IPS-NIHi7 (cell line): ENCODE data around the gene TRAF3.
A peak's percentile ranks its signal among the peaks of the same experiment; 100 is the strongest.

Experiments
- DNase-seq: peaks from one replicate; pipeline ENCODE4 v3.0.0; 2012; ENCODE audit warnings: mixed read lengths; ENCODE audit errors: extremely low spot score

Gene TRAF3

GRCh38 chr14:102908766-102909455 is 131.7 kb downstream of the TRAF3 start:
- DNase-seq = no peak

GRCh38 chr14:102909462-102909861 is 132.2 kb downstream of the TRAF3 start:
- no peak for DNase-seq

GRCh38 chr14:102909911-102910310 is 132.7 kb downstream of the TRAF3 start:
- no peak for DNase-seq

GRCh38 chr14:102910442-102910841 is 133.2 kb downstream of the TRAF3 start:
- no peak for DNase-seq

- no peak for DNase-seq
Observed at GRCh38 chr14:102911541-102911951, 134.3 kb downstream of the TRAF3 start.

- no peak for DNase-seq
Observed at GRCh38 chr14:102911991-102912761, 134.9 kb downstream of the TRAF3 start.

- no peak for DNase-seq
Observed at GRCh38 chr14:102913341-102914211, 136.3 kb downstream of the TRAF3 start.

- DNase-seq = no peak
Observed at GRCh38 chr14:102914474-102915291, 137.4 kb downstream of the TRAF3 start.

- no peak for DNase-seq
Observed at GRCh38 chr14:102915292-102916110, 138.3 kb downstream of the TRAF3 start.

- DNase-seq = no peak
Observed at GRCh38 chr14:102916347-102917055, 139.3 kb downstream of the TRAF3 start.

- no peak for DNase-seq
Observed at GRCh38 chr14:102917056-102917385, 139.8 kb downstream of the TRAF3 start.

GRCh38 chr14:102917469-102918211 is 140.4 kb downstream of the TRAF3 start:
- DNase-seq = peak; percentile 94

GRCh38 chr14:102918438-102918837 is 141.2 kb downstream of the TRAF3 start:
- DNase-seq = no peak

GRCh38 chr14:102920273-102920997 is 143.2 kb downstream of the TRAF3 start:
- no peak for DNase-seq

- DNase-seq = no peak
Observed at GRCh38 chr14:102920998-102921304, 143.7 kb downstream of the TRAF3 start.

GRCh38 chr14:102922490-102923200 is 145.4 kb downstream of the TRAF3 start, which contains the start of gene AMN:
Gene AMN, plus strand, starts transcription at chr14:102922663. Its CDS starts 26 bp downstream, at chr14:102922689.
- DNase-seq = peak; percentile 61

GRCh38 chr14:102923201-102923924 is 146.1 kb downstream of the TRAF3 start:
- DNase-seq = no peak
